ENCODE data around the gene NAV1.

The NAV1 gene

GRCh38 chr1:201563941-201564340 lies 25.0 kb downstream of the NAV1 start:
- Histone ChIP-seq H3K27me3 (replicated peaks; ENCODE audit: control insufficient read depth, insufficient read depth, low read length, poor library complexity, severe bottlenecking) (no peaks in the 10 kb centered on the region), H3K4me1 (ENCODE audit: control insufficient read depth, insufficient read depth, low read length, poor library complexity, severe bottlenecking) (no peaks in the 10 kb centered on the region), H3K27ac (ENCODE audit: insufficient read depth, low read length, poor library complexity, severe bottlenecking) (no peak overlapping the region), H3K4me3 (ENCODE audit: insufficient read depth, low read depth, low read length, poor library complexity, severe bottlenecking) (no peak overlapping the region), H3K9me3 (ENCODE audit: control insufficient read depth, low read length) (no peaks in the 10 kb centered on the region), H3K36me3 (ENCODE audit: control insufficient read depth, insufficient read depth, low read length) (no peaks in the 10 kb centered on the region)
- DNase-seq = no peak

DNA sequence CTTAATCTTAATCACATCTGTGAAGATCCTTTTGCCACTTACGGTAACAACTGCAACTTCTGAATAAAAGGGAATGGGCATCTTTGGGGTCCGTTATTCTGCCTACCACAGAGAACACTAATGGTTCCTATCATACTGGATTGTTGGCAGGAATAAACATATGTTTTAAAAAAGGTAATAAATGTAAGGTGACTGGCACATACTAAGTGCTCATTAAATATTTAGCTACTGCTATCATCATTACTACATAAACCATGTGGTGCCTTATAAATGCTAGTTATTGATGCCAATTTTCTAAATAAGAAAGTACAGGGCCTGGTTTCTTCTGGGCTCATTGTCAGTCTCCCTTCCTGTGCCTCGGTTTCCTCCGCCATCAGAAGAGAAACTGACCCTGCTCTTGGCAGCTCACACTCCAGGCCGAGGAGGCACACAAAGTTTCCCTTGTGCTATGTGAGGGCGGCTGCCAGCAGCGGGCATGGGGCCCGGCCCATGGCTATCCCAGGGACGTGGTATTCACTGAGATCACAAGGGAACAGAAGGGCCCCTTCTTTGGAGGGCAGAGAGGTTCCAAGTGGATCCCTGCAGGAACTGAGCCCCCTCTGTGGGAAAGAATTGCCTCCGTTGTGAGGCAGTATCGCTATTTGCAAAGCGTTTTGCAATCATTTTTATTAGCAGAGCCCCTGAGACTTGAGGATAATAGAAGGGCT lies 26.2 kb downstream of the NAV1 start:
- no peak for DNase-seq
- no peak overlapping the region for H3K27ac ChIP-seq (ENCODE audit: insufficient read depth, low read length, poor library complexity, severe bottlenecking)
- H3K9me3 ChIP-seq (ENCODE audit: control insufficient read depth, low read length) = no peaks in the 10 kb centered on the region
- H3K27me3 ChIP-seq (replicated peaks; ENCODE audit: control insufficient read depth, insufficient read depth, low read length, poor library complexity, severe bottlenecking) = no peaks in the 10 kb centered on the region
- H3K36me3 ChIP-seq (ENCODE audit: control insufficient read depth, insufficient read depth, low read length) = no peaks in the 10 kb centered on the region
- H3K4me3 ChIP-seq (ENCODE audit: insufficient read depth, low read depth, low read length, poor library complexity, severe bottlenecking) = no peak overlapping the region
- H3K4me1 ChIP-seq (ENCODE audit: control insufficient read depth, insufficient read depth, low read length, poor library complexity, severe bottlenecking) = no peaks in the 10 kb centered on the region

- H3K9me3 ChIP-seq (ENCODE audit: control insufficient read depth, low read length) = no peaks in the 10 kb centered on the region
- no peaks in the 10 kb centered on the region for H3K36me3 ChIP-seq (ENCODE audit: control insufficient read depth, insufficient read depth, low read length)
- H3K27ac ChIP-seq (ENCODE audit: insufficient read depth, low read length, poor library complexity, severe bottlenecking) = no peak overlapping the region
- DNase-seq = no peak
- H3K27me3 ChIP-seq (replicated peaks; ENCODE audit: control insufficient read depth, insufficient read depth, low read length, poor library complexity, severe bottlenecking) = no peaks in the 10 kb centered on the region
- H3K4me1 ChIP-seq (ENCODE audit: control insufficient read depth, insufficient read depth, low read length, poor library complexity, severe bottlenecking) = no peaks in the 10 kb centered on the region
- H3K4me3 ChIP-seq (ENCODE audit: insufficient read depth, low read depth, low read length, poor library complexity, severe bottlenecking) = no peak overlapping the region
These were observed 27.0 kb downstream of the NAV1 start for GRCh38 chr1:201565771-201566528.

DNA sequence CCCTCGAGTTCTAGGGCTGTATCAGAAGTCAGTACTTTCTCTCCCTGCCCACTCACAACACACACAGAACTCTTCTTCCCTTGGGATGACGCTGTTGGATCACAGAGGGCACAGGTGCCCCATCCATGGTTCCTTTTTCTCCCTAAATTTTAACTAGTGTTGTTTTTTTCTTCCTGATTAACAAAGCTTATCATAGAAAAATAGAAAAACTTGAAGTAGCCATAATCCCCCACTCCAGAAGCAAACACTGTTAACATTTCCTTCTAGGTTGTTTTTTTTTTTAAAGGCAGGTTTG lies 27.5 kb downstream of the NAV1 start:
- H3K9me3 ChIP-seq (ENCODE audit: control insufficient read depth, low read length) = no peaks in the 10 kb centered on the region
- H3K4me1 ChIP-seq (ENCODE audit: control insufficient read depth, insufficient read depth, low read length, poor library complexity, severe bottlenecking) = no peaks in the 10 kb centered on the region
- no peaks in the 10 kb centered on the region for H3K36me3 ChIP-seq (ENCODE audit: control insufficient read depth, insufficient read depth, low read length)
- DNase-seq = no peak
- no peak overlapping the region for H3K27ac ChIP-seq (ENCODE audit: insufficient read depth, low read length, poor library complexity, severe bottlenecking)
- no peak overlapping the region for H3K4me3 ChIP-seq (ENCODE audit: insufficient read depth, low read depth, low read length, poor library complexity, severe bottlenecking)
- no peaks in the 10 kb centered on the region for H3K27me3 ChIP-seq (replicated peaks; ENCODE audit: control insufficient read depth, insufficient read depth, low read length, poor library complexity, severe bottlenecking)

GRCh38 chr1:201566933-201567801 lies 28.2 kb downstream of the NAV1 start:
- Histone ChIP-seq H3K36me3 (ENCODE audit: control insufficient read depth, insufficient read depth, low read length) (no peaks in the 10 kb centered on the region), H3K4me1 (ENCODE audit: control insufficient read depth, insufficient read depth, low read length, poor library complexity, severe bottlenecking) (no peaks in the 10 kb centered on the region), H3K9me3 (ENCODE audit: control insufficient read depth, low read length) (no peaks in the 10 kb centered on the region), H3K4me3 (ENCODE audit: insufficient read depth, low read depth, low read length, poor library complexity, severe bottlenecking) (no peak overlapping the region), H3K27ac (ENCODE audit: insufficient read depth, low read length, poor library complexity, severe bottlenecking) (no peak overlapping the region), H3K27me3 (replicated peaks; ENCODE audit: control insufficient read depth, insufficient read depth, low read length, poor library complexity, severe bottlenecking) (no peaks in the 10 kb centered on the region)
- DNase-seq = no peak

GRCh38 chr1:201568265-201568664 lies 29.3 kb downstream of the NAV1 start:
- Histone ChIP-seq H3K36me3 (ENCODE audit: control insufficient read depth, insufficient read depth, low read length) (no peaks in the 10 kb centered on the region), H3K4me3 (ENCODE audit: insufficient read depth, low read depth, low read length, poor library complexity, severe bottlenecking) (no peak overlapping the region), H3K27ac (ENCODE audit: insufficient read depth, low read length, poor library complexity, severe bottlenecking) (no peak overlapping the region), H3K9me3 (ENCODE audit: control insufficient read depth, low read length) (no peaks in the 10 kb centered on the region), H3K27me3 (replicated peaks; ENCODE audit: control insufficient read depth, insufficient read depth, low read length, poor library complexity, severe bottlenecking) (no peaks in the 10 kb centered on the region), H3K4me1 (ENCODE audit: control insufficient read depth, insufficient read depth, low read length, poor library complexity, severe bottlenecking) (no peaks in the 10 kb centered on the region)
- no peak for DNase-seq

DNA sequence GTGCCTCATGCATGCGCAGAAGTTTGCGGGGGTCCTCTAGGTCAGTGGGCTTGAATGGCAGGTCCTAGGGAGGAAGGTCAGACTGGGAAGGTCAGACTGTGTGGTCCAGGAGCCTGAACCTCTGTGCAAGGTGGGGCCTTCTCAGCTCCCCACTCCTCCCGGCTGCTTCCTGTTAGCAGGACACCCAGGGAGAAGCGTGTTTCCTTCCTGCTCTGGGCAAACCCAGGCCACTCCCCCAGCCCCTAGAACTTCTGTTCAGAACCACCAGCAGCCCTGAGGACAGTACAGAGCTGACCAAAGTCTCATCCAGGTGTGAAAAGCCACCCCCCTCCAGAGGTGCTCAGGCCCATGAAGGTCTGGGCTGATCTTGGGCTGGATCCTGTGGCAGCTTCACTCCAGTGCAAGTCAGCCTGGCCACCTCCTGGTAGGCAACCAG lies 29.9 kb downstream of the NAV1 start:
- DNase-seq = no peak
- H3K4me3 ChIP-seq (ENCODE audit: insufficient read depth, low read depth, low read length, poor library complexity, severe bottlenecking) = no peak overlapping the region
- H3K9me3 ChIP-seq (ENCODE audit: control insufficient read depth, low read length) = no peaks in the 10 kb centered on the region
- no peaks in the 10 kb centered on the region for H3K27me3 ChIP-seq (replicated peaks; ENCODE audit: control insufficient read depth, insufficient read depth, low read length, poor library complexity, severe bottlenecking)
- H3K4me1 ChIP-seq (ENCODE audit: control insufficient read depth, insufficient read depth, low read length, poor library complexity, severe bottlenecking) = no peaks in the 10 kb centered on the region
- no peaks in the 10 kb centered on the region for H3K36me3 ChIP-seq (ENCODE audit: control insufficient read depth, insufficient read depth, low read length)
- no peak overlapping the region for H3K27ac ChIP-seq (ENCODE audit: insufficient read depth, low read length, poor library complexity, severe bottlenecking)

DNA sequence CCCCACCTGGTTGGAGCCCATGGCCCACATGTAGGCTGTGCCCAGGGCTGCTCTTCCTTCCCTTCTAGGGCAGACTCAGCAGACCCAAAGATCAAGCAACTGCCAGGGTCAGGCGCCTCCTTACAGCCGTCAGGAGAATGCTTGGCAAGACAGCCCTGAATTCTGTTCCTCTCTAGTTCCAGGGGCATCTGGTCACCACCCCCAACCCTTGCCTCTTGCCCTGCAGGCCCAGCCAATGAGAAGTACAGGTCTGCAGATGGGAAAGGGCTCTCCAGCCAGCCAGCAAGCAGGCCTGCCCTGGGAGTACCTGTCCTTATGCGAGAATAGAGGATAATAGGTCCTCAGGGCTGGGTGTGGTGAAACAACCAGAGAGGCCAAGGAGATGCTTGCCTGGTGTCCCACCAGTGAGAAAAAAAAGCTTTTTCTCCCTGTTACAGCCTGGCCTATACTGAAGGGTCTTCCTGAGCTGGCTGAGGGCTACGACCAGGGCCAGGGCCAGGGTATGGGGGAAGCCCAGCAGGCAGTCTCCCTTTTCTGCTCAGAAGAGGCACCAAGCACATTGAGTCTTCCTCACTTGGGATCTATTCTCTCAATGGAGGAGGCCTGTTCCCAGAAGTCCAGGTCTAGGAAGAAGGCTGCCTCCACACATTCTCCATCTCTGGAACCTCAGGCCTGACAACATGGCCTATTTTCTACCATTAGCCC lies 31.4 kb downstream of the NAV1 start:
- Histone ChIP-seq H3K27me3 (replicated peaks; ENCODE audit: control insufficient read depth, insufficient read depth, low read length, poor library complexity, severe bottlenecking) (no peaks in the 10 kb centered on the region), H3K4me1 (ENCODE audit: control insufficient read depth, insufficient read depth, low read length, poor library complexity, severe bottlenecking) (no peaks in the 10 kb centered on the region), H3K9me3 (ENCODE audit: control insufficient read depth, low read length) (no peaks in the 10 kb centered on the region), H3K27ac (ENCODE audit: insufficient read depth, low read length, poor library complexity, severe bottlenecking) (no peak overlapping the region), H3K4me3 (ENCODE audit: insufficient read depth, low read depth, low read length, poor library complexity, severe bottlenecking) (no peak overlapping the region), H3K36me3 (ENCODE audit: control insufficient read depth, insufficient read depth, low read length) (no peaks in the 10 kb centered on the region)
- no peak for DNase-seq

GRCh38 chr1:201570886-201571624 lies 32.1 kb downstream of the NAV1 start:
- Histone ChIP-seq H3K4me1 (ENCODE audit: control insufficient read depth, insufficient read depth, low read length, poor library complexity, severe bottlenecking) (no peaks in the 10 kb centered on the region), H3K9me3 (ENCODE audit: control insufficient read depth, low read length) (no peaks in the 10 kb centered on the region), H3K36me3 (ENCODE audit: control insufficient read depth, insufficient read depth, low read length) (no peaks in the 10 kb centered on the region), H3K27me3 (replicated peaks; ENCODE audit: control insufficient read depth, insufficient read depth, low read length, poor library complexity, severe bottlenecking) (no peaks in the 10 kb centered on the region), H3K27ac (ENCODE audit: insufficient read depth, low read length, poor library complexity, severe bottlenecking) (no peak overlapping the region), H3K4me3 (ENCODE audit: insufficient read depth, low read depth, low read length, poor library complexity, severe bottlenecking) (no peak overlapping the region)
- no peak for DNase-seq
